GM21576 (cell line): ENCODE results near the gene SPANXA2.
"Not testable (repeated sequence)": the region's sequence is repeated elsewhere in the genome, so short reads cannot be mapped to it uniquely, and the experiment has no call there.

Experiments used
- ATAC-seq: cut with Tn5 transposase; IDR thresholded peaks from one replicate; pipeline ENCODE4 v1.9.1; 2021; ENCODE audit warnings: mild to moderate bottlenecking, moderate library complexity; ENCODE audit not compliant: unreplicated experiment

The SPANXA2 gene

DNA sequence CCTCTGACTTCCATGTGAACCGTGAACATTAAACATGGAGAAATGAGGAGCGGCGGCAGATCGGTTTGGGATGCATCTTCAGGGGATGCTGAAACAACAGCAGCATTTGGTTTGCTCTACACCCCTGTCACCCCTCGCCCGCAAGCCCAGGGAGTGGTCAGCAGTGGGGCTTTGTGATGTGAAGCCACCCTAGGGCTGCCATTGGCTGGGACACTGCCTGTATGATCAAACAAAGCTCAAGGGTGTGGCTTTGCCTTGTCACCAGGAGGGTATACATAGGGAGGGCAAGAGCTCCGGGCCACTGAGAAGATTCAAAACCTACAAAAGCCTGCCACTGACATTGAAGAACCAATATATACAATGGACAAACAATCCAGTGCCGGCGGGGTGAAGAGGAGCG lies at the start of gene SPANXA2:
Gene SPANXA2 (plus strand): TSS at position 301 of the 400 bp plus-strand sequence. CDS start 60 bp downstream, at position 361.
- not testable (repeated sequence) for ATAC-seq

DNA sequence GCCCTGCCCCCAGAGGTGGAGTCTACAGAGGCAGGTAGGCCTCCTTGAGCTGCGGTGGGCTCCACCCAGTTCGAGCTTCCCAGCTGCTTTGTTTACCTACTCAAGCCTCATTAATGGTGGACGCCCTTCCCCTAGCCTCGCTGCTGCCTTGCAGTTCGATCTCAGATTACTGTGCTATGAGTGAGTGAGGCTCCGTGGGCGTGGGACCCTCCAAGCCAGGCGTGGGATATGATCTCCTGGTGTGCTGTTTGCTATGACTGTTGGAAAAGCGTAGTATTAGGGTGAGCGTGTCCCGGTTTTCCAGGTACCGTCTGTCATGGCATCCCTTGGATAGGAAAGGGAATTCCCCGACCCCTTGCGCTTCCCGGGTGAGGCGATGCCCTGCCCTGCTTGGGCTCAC lies 47.0 kb upstream of the SPANXA2 start:
- ATAC-seq = not testable (repeated sequence)

DNA sequence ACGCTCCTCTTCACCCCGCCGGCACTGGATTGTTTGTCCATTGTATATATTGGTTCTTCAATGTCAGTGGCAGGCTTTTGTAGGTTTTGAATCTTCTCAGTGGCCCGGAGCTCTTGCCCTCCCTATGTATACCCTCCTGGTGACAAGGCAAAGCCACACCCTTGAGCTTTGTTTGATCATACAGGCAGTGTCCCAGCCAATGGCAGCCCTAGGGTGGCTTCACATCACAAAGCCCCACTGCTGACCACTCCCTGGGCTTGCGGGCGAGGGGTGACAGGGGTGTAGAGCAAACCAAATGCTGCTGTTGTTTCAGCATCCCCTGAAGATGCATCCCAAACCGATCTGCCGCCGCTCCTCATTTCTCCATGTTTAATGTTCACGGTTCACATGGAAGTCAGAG lies 4.9 kb upstream of the SPANXA2 start, which contains the start of gene SPANXA1:
Gene SPANXA1 (minus strand): TSS at position 101 of the 400 bp plus-strand sequence. CDS start 60 bp downstream, at position 41.
- not testable (repeated sequence) for ATAC-seq

DNA sequence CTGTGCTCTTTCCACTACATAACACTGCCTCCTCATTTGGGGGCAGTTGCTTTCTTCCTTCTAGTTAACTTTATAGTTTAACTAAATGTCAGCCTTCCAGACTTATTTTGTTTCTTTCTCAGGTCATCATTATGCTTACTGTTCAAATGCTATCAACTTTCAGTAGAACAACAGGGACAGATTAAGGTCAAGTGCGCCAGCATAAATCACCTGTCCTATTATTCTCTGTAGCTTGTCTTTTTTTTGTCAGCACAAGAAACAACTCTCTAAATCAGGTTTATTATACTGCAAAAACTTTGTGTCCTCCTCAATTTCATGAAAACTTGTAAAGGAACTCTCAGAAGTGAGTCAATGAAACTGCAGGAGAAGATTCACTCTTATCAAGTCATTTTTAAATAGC lies 19.6 kb downstream of the SPANXA2 start:
- ATAC-seq = no peak

DNA sequence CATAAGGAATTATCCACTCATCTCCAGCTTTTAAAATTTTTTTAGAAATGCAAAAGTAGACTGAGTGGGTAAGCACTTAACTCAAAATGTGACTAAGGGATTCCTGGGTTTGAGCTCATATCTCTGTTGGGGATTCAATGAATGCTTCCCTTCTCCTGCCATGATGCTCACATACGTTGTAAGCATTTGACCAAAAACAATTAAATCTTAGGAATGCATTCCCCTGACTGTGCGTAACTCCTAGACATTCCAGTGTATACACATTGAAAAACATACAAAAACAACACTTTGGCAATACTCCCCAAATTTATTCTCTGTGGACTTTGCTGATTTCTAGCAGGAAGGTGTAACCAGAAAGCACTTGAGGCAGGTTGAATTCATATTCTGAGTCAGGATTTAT lies 29.8 kb downstream of the SPANXA2 start:
- no peak for ATAC-seq

GRCh38 chrX:141632124-141632523 lies 42.6 kb downstream of the SPANXA2 start:
- no peak for ATAC-seq

- ATAC-seq = no peak
Observed at GRCh38 chrX:141638550-141638949, 49.0 kb downstream of the SPANXA2 start.
